A549 (cell line): ENCODE results near the gene DIAPH1. TPM values are rescaled to one million over a fixed set of nuclear protein-coding genes. Genes with fewer than 3 reads are reported as not detected.
A peak's percentile ranks its signal among the peaks of the same experiment; 100 is the strongest.

ENCODE experiments used
- ATAC-seq, 2 experiments: fragments of 200-7000 bp in 1 of 2; fragments of >200 bp in 1 of 2; cut with Nextera tagmentation in 1 of 2; cut with Tn5 transposase in 1 of 2; 3 replicates each; pipeline versions ENCODE4 v1.8.0 to v1.9.1; 2018 to 2020; ENCODE audit warnings: mild to moderate bottlenecking in 1 of 2, moderate library complexity in 1 of 2
- CTCF ChIA-PET: fragments of 300-600 bp; sonication (Branson Sonifier 250); formaldehyde crosslinking; extraction: SDS; loops from one replicate; lab custom pipeline; 2021; ENCODE audit warnings: antibody characterized with exemption, inconsistent platforms; lab: Yijun Ruan, JAX
- POLR2A ChIA-PET: fragments of 350-600 bp; formaldehyde crosslinking; extraction: SDS; loops from one replicate; lab custom pipeline; 2021; ENCODE audit warnings: antibody characterized with exemption, inconsistent platforms; lab: Yijun Ruan, JAX
- DNase-seq, 2 experiments: peaks; one replicate each; pipeline versions ENCODE4 v3.0.0 to v3.0.0-alpha.2; 2011 to 2016; ENCODE audit warnings: low read depth in 1 of 2, low spot score in 1 of 2
- FAIRE-seq: peaks from 2 replicates; lab custom pipeline; 2011; peaks lifted over from hg19 to GRCh38; lab: Jason Lieb, UNC
- H3K27ac ChIP-seq, 2 experiments: fragments of >200 bp; sonication (Bioruptor Twin); formaldehyde crosslinking; 3 replicates each; pipeline ENCODE4 v1.5.1; 2016 to 2017
- H3K4me1 ChIP-seq: fragments of >200 bp; sonication (Bioruptor Twin); formaldehyde crosslinking; 3 replicates; pipeline ENCODE4 v1.6.1; 2016
- H3K4me2 ChIP-seq: fragments of >200 bp; sonication (Bioruptor Twin); formaldehyde crosslinking; 3 replicates; pipeline ENCODE4 v1.6.1; 2016
- H3K4me3 ChIP-seq: fragments of >200 bp; sonication (Bioruptor Twin); formaldehyde crosslinking; 3 replicates; pipeline ENCODE4 v1.5.1; 2016
- H3K9me3 ChIP-seq: fragments of >200 bp; sonication (Bioruptor Twin); formaldehyde crosslinking; 3 replicates; pipeline ENCODE4 v1.6.1; 2016
- ATOH8 ChIP-seq: fragments of 250-450 bp; sonication (Bioruptor Pico); IDR thresholded peaks from 2 replicates; pipeline ENCODE4 v1.5.0; 2020; ENCODE audit warnings: low read depth, mild to moderate bottlenecking, moderate library complexity
- BCL3 ChIP-seq: fragments of >200 bp; sonication (Bioruptor Twin); formaldehyde crosslinking; IDR thresholded peaks from 3 replicates; pipeline ENCODE4 v1.6.1; 2016
- BHLHE40 ChIP-seq: IDR thresholded peaks from 2 replicates; pipeline ENCODE4 v1.6.1; 2012; ENCODE audit warnings: low read depth, low read length, inconsistent platforms
- CBX2 ChIP-seq: fragments of 200-600 bp; sonication (generic); IDR thresholded peaks from 2 replicates; pipeline ENCODE4 v1.6.1; 2016; ENCODE audit warnings: low read depth, mild to moderate bottlenecking, borderline replicate concordance
- CEBPB ChIP-seq, 2 experiments: fragments of >200 bp in 1 of 2; sonication (Bioruptor Twin) in 1 of 2; formaldehyde crosslinking in 1 of 2; IDR thresholded peaks; 2 replicates each; pipeline ENCODE4 v1.6.1; 2012 to 2016
- CHD2 ChIP-seq: fragments of 150-350 bp; IDR thresholded peaks from 2 replicates; pipeline ENCODE4 v1.6.1; 2014; ENCODE audit warnings: low read length; ENCODE audit not compliant: partially characterized antibody
- E2F6 ChIP-seq: IDR thresholded peaks from 2 replicates; pipeline ENCODE4 v1.6.1; 2012; ENCODE audit warnings: low read depth, borderline replicate concordance
- HDAC2 ChIP-seq: fragments of 200-600 bp; sonication (generic); IDR thresholded peaks from 2 replicates; pipeline ENCODE4 v1.6.1; 2016
- HEYL ChIP-seq: fragments of 250-450 bp; sonication (Bioruptor Pico); IDR thresholded peaks from 2 replicates; pipeline ENCODE4 v1.8.0; 2021; ENCODE audit warnings: mild to moderate bottlenecking, moderate library complexity
- HOXB13 ChIP-seq: fragments of 250-450 bp; sonication (Bioruptor Pico); IDR thresholded peaks from 2 replicates; pipeline ENCODE4 v1.5.0; 2020; ENCODE audit warnings: low read depth, mild to moderate bottlenecking, moderate library complexity
- KDM1A ChIP-seq: fragments of 200-600 bp; sonication (generic); IDR thresholded peaks from 2 replicates; pipeline ENCODE4 v1.6.1; 2016; ENCODE audit warnings: low read depth, mild to moderate bottlenecking
- KDM5A ChIP-seq: fragments of 200-600 bp; sonication (generic); IDR thresholded peaks from 2 replicates; pipeline ENCODE4 v1.6.1; 2016; ENCODE audit warnings: antibody characterized with exemption, mild to moderate bottlenecking
- MAX ChIP-seq: IDR thresholded peaks from 2 replicates; pipeline ENCODE4 v1.6.1; 2012
- PHF8 ChIP-seq: fragments of 200-600 bp; sonication (generic); IDR thresholded peaks from 2 replicates; pipeline ENCODE4 v1.6.1; 2016; ENCODE audit warnings: low read depth, mild to moderate bottlenecking, antibody characterized with exemption, moderate library complexity, borderline replicate concordance
- POLR2AphosphoS2 ChIP-seq: conservative IDR thresholded peaks from 2 replicates; pipeline ENCODE4 v1.6.1; 2012; ENCODE audit warnings: low read length, improper control_type of control experiment, inconsistent platforms
- RAD21 ChIP-seq, 2 experiments: fragments of >200 bp in 1 of 2; sonication (Bioruptor Twin) in 1 of 2; formaldehyde crosslinking in 1 of 2; IDR thresholded peaks in 1 of 2; conservative IDR thresholded peaks in 1 of 2; 2 replicates in 1 of 2; 3 replicates in 1 of 2; pipeline ENCODE4 v1.6.1; 2012 to 2018; ENCODE audit warnings: inconsistent platforms in 1 of 2
- RARB ChIP-seq: fragments of 250-450 bp; sonication (Bioruptor Pico); IDR thresholded peaks from 2 replicates; pipeline ENCODE4 v1.8.0; 2021; ENCODE audit warnings: mild to moderate bottlenecking, moderate library complexity
- REST ChIP-seq: fragments of 200-600 bp; sonication (generic); IDR thresholded peaks from 2 replicates; pipeline ENCODE4 v1.6.1; 2016; ENCODE audit warnings: antibody characterized with exemption, mild to moderate bottlenecking, moderate library complexity
- SMC3 ChIP-seq: fragments of >200 bp; sonication (Bioruptor Twin); formaldehyde crosslinking; IDR thresholded peaks from 3 replicates; pipeline ENCODE4 v1.6.1; 2018; ENCODE audit warnings: inconsistent platforms
- SREBF2 ChIP-seq: fragments of 450-650 bp; IDR thresholded peaks from 2 replicates; pipeline ENCODE4 v1.6.1; 2014; ENCODE audit warnings: mild to moderate bottlenecking, moderate library complexity
- ZNF302 ChIP-seq: fragments of 250-450 bp; sonication (Bioruptor Pico); IDR thresholded peaks from 2 replicates; pipeline ENCODE4 v1.9.0; 2021; ENCODE audit warnings: inconsistent platforms, mild to moderate bottlenecking, moderate library complexity
- WGBS: methylation state at CpG from one replicate; pipeline ENCODE4 v1.1.6; 2017; ENCODE audit errors: missing lambda C conversion rate; 5-methylcytosine and 5-hydroxymethylcytosine counted together
- polyA plus RNA-seq, 4 experiments: library from polyadenylated mRNA; depleted of rRNA in 3 of 4; stranded (reverse); fragments of >200 nt; fragmentation: RNase III in 1 of 4; extraction: RNeasy Plus Mini Kit Qiagen cat#74134 plus additional on column Dnase treatment in 1 of 4; gene quantifications; 2 replicates in 3 of 4; 3 replicates in 1 of 4; pipeline ENCODE4 v1.2.3, GENCODE V29; 2011 to 2017

DIAPH1 gene
- polyA plus RNA-seq, 2 of the 4 experiments (the other 2 are of a cell fraction) = 53.4 to 59.8 TPM

- Histone ChIP-seq H3K27ac (peak overlapping the region; percentile 26 to 60; a peak in 5 of 6 replicates), H3K4me3 (no peak overlapping the region), H3K9me3 (no peaks in the 10 kb centered on the region), H3K4me1 (peaks cover 52% of the 10 kb centered on the region), H3K4me2 (peak overlapping the region; percentile 59)
- 7% methylated on average over 1 of the region's 1 CpG for WGBS
- CTCF ChIA-PET = interaction anchor here (0.7 to 5.8 kb wide), 7 partner anchors 10 to 360 kb away, joined by 3 to 56 read pairs (median 3); partner anchors contain the start of genes DIAPH1 and RNF14
- DNase-seq (peak in 1 of 2 experiments; percentile 43), ATAC-seq (peak; percentile 26 to 52; a peak in 3 of 6 replicates), FAIRE-seq (no peak)
- no peak for TF ChIP-seq KDM5A
- POLR2A ChIA-PET = interaction anchor here (0.7 kb wide), 1 partner anchor 25 kb away, joined by 7 read pairs; no protein-coding TSS in a partner anchor
Measured at GRCh38 chr5:141608557-141608956, 10.2 kb downstream of the DIAPH1 start.

- H3K4me2 ChIP-seq = peak overlapping the region; percentile 59
- no peaks in the 10 kb centered on the region for H3K9me3 ChIP-seq
- POLR2A ChIA-PET = no interaction called here
- FAIRE-seq (no peak), DNase-seq (no peak), ATAC-seq (no peak)
- no peak overlapping the region for H3K4me3 ChIP-seq
- peak overlapping the region in 1 of 2 experiments; percentile 60; a peak in 3 of 6 replicates for H3K27ac ChIP-seq
- H3K4me1 ChIP-seq = peaks cover 50% of the 10 kb centered on the region
- CTCF ChIA-PET = interaction anchor here (1.0 to 5.8 kb wide), 7 partner anchors 10 to 238 kb away, joined by 3 to 56 read pairs (median 3); partner anchors contain the start of genes DIAPH1, PCDHGB3 and RELL2
- TF ChIP-seq BHLHE40 (no peak), HEYL (CRISPR knock-in tag) (no peak), KDM1A (no peak), ATOH8 (CRISPR knock-in tag) (no peak), PHF8 (no peak), E2F6 (no peak), RARB (CRISPR knock-in tag) (no peak), ZNF302 (CRISPR knock-in tag) (no peak), HDAC2 (no peak), CBX2 (no peak), RAD21 (conservative IDR thresholded peaks at IDR 0.05 in 1 of 2, IDR thresholded peaks at IDR 0.05 in 1 of 2) (no peak), POLR2AphosphoS2 (no peak), CEBPB (IDR thresholded peaks at IDR 0.05) (no peak), SMC3 (no peak), REST (no peak), SREBF2 (no peak), MAX (no peak), HOXB13 (CRISPR knock-in tag) (no peak), BCL3 (no peak), CHD2 (no peak)
- WGBS = 85% methylated on average over 2 of the region's 2 CpGs
Measured at GRCh38 chr5:141608046-141608445, 10.8 kb downstream of the DIAPH1 start.
